Tongue (tissue), 3 donors: ENCODE results near the gene HARS2. TPM values are rescaled to one million over a fixed set of nuclear protein-coding genes. Genes with fewer than 3 reads are reported as not detected.
"Not testable (repeated sequence)": the region's sequence is repeated elsewhere in the genome, so short reads cannot be mapped to it uniquely, and the experiment has no call there.

Experiments used
- DNase-seq: peaks from one replicate; pipeline ENCODE4 v3.0.0-alpha.2; 2015
- small RNA-seq: library from RNA; depleted of rRNA; stranded (forward); fragments of <200 nt; gene quantifications from one replicate; pipeline ENCODE3, GENCODE V24; 2014; ENCODE audit warnings: low replicate concordance
- total RNA-seq: library from RNA; depleted of rRNA; stranded (reverse); fragments of >200 nt; gene quantifications from one replicate; pipeline ENCODE4 v1.2.3, GENCODE V29; 2014

The HARS2 gene
- total RNA-seq, 1 donor from 2014 or later = 24.8 TPM

- DNase-seq = peak; percentile 99
These were observed 9.2 kb downstream of the HARS2 start, which contains the start of gene ZMAT2 for GRCh38 chr5:140700177-140701144. TSS of gene ZMAT2 (plus strand) at chr5:140700447. CDS start at chr5:140700461, 14 bp downstream.

- no peak for DNase-seq
These were observed 16.6 kb downstream of the HARS2 start for GRCh38 chr5:140707812-140708211.

GRCh38 chr5:140708787-140709186, 17.5 kb downstream of the HARS2 start:
- not testable (repeated sequence) for DNase-seq

- DNase-seq = peak; percentile 94
These were observed 19.8 kb downstream of the HARS2 start for GRCh38 chr5:140710899-140711552.

GRCh38 chr5:140711794-140712193, 20.5 kb downstream of the HARS2 start:
- DNase-seq = no peak

GRCh38 chr5:140713562-140714094, 22.4 kb downstream of the HARS2 start:
- DNase-seq = no peak

GRCh38 chr5:140716238-140716637, 25.0 kb downstream of the HARS2 start:
- DNase-seq = not testable (repeated sequence)

GRCh38 chr5:140718266-140718592, 27.0 kb downstream of the HARS2 start:
- DNase-seq = no peak

- DNase-seq = not testable (repeated sequence)
These were observed 29.5 kb downstream of the HARS2 start for GRCh38 chr5:140720738-140721137.

- DNase-seq = not testable (repeated sequence)
These were observed 30.1 kb downstream of the HARS2 start for GRCh38 chr5:140721395-140721794.

GRCh38 chr5:140725799-140726471, 34.7 kb downstream of the HARS2 start:
- DNase-seq = peak; percentile 55

- no peak for DNase-seq
These were observed 41.8 kb downstream of the HARS2 start for GRCh38 chr5:140733098-140733497.

GRCh38 chr5:140734354-140734753, 43.1 kb downstream of the HARS2 start:
- DNase-seq = no peak

- no peak for DNase-seq
These were observed 46.2 kb downstream of the HARS2 start for GRCh38 chr5:140737486-140737885.

- no peak for DNase-seq
These were observed 50.7 kb downstream of the HARS2 start for GRCh38 chr5:140741967-140742366.

Small RNA genes lying within 50 kb of the gene (small RNA-seq; reads per million reads assigned to genes)
- gene VTRNA1-1 (12.6 reads per million, percentile 94 among the genes with 10 or more reads in this experiment), gene VTRNA1-2 (0.32 reads per million, percentile 56 among the genes with 10 or more reads in this experiment), gene VTRNA1-3 (0.10 reads per million)

Other genes with a start within 250 kb of the HARS2 start
- not detected for gene EIF4EBP3, start 143.8 kb upstream of the HARS2 start, total RNA-seq
- 18.9 TPM for gene SRA1, start 134.0 kb upstream of the HARS2 start, total RNA-seq
- 32.6 TPM for gene APBB3, start 126.9 kb upstream of the HARS2 start, total RNA-seq
- gene SLC35A4, start 126.6 kb upstream of the HARS2 start, total RNA-seq = 9.7 TPM
- 15.7 TPM for gene CD14, start 58.3 kb upstream of the HARS2 start, total RNA-seq
- 17.8 TPM for gene TMCO6, start 52.0 kb upstream of the HARS2 start, total RNA-seq
- gene NDUFA2, start 43.8 kb upstream of the HARS2 start, total RNA-seq = 27.7 TPM
- gene IK, start 43.6 kb upstream of the HARS2 start, total RNA-seq = 93.7 TPM
- 16.9 TPM for gene WDR55, start 26.6 kb upstream of the HARS2 start, total RNA-seq
- not detected for gene DND1, start 17.9 kb upstream of the HARS2 start, total RNA-seq
- gene HARS1, start 85 bp upstream of the HARS2 start, total RNA-seq = 42.1 TPM
- 27.5 TPM for gene ZMAT2, start 9.0 kb downstream of the HARS2 start, total RNA-seq
- gene PCDHA1, start 94.7 kb downstream of the HARS2 start, total RNA-seq = not detected
- gene PCDHA2, start 103.4 kb downstream of the HARS2 start, total RNA-seq = 0.72 TPM
- 0.10 TPM for gene PCDHA3, start 109.6 kb downstream of the HARS2 start, total RNA-seq
- gene PCDHA4, start 115.6 kb downstream of the HARS2 start, total RNA-seq = 1.4 TPM
- 0.41 TPM for gene PCDHA5, start 130.2 kb downstream of the HARS2 start, total RNA-seq
- gene PCDHA6, start 136.5 kb downstream of the HARS2 start, total RNA-seq = 0.82 TPM
- 0.21 TPM for gene PCDHA7, start 142.8 kb downstream of the HARS2 start, total RNA-seq
- not detected for gene PCDHA8, start 149.7 kb downstream of the HARS2 start, total RNA-seq
- gene PCDHA9, start 156.9 kb downstream of the HARS2 start, total RNA-seq = 0.10 TPM
- 0.21 TPM for gene PCDHA10, start 164.4 kb downstream of the HARS2 start, total RNA-seq
- 0.51 TPM for gene PCDHA11, start 177.5 kb downstream of the HARS2 start, total RNA-seq
- gene PCDHA12, start 183.9 kb downstream of the HARS2 start, total RNA-seq = 0.10 TPM
- 0.31 TPM for gene PCDHA13, start 190.7 kb downstream of the HARS2 start, total RNA-seq
- 0.41 TPM for gene PCDHAC1, start 234.8 kb downstream of the HARS2 start, total RNA-seq